ENCODE measurements around the gene ERN2. TPM values are rescaled to one million over a fixed set of nuclear protein-coding genes. Genes with fewer than 3 reads are reported as not detected.

Gene ERN2
- total RNA-seq, 1 donor from 2014 or later: not detected

DNA sequence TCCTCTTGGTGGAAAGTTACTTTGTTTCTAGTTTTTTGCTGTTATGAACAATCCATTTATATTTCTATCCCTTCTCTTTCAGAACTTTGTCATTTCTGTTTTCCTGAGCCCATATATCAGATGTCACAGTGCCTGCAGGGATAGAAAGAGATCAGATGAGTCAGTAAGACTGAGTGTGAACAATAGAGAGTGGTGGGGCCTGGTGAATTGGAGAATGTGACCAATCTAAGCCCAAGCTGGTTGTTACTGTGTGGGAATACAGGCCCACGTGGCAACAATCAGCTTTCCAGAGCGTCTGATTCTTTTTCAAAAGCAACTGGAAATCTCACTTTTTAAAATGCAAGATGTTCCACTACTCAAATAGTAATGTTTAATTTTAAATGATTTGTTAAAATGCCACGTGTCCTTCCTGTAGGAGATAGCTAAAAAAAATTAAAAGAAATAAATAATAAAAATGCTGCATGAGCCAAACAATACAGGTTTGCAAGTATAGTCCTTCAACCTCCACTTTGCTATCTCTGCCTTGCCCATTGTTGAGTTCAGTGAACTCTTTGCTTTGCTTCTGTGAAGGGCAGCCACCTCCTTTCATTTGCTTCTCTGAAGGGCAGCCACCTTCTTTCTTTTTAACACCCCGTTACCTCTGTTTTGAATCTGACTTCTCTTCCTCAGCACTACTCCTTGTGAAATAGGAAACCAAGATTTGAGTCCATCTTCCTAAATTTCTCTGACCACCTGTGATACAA, 62.2 kb downstream of the ERN2 start:
- no peak for DNase-seq (ENCODE audit: extremely low read depth, low read depth, low spot score)

DNA sequence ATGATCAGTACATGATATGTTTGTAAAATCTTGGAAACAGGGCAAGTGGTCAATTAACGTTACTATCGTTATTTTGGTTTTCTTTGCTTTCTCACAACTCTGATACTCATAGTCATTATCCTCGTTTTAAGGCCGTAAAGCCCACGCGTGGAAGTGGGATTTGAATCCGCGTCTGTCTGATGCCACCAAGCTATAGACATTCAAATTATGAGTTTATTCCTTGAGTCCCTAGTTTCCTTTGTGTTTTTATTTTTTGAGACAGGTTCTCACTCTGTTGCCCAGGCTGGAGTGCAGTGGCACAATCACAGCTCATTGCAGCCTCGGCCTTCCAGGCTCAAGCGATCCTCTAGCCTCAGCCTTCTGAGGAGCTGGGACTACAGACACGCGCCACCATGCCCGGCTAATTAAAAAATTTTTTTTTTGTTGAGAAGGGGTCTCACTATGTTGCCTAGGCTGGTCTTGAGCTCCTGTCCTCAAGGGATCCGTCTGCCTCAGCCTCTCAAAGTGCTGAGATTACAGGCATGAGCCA, 70.7 kb downstream of the ERN2 start:
- DNase-seq (ENCODE audit: extremely low read depth, low read depth, low spot score): no peak

DNA sequence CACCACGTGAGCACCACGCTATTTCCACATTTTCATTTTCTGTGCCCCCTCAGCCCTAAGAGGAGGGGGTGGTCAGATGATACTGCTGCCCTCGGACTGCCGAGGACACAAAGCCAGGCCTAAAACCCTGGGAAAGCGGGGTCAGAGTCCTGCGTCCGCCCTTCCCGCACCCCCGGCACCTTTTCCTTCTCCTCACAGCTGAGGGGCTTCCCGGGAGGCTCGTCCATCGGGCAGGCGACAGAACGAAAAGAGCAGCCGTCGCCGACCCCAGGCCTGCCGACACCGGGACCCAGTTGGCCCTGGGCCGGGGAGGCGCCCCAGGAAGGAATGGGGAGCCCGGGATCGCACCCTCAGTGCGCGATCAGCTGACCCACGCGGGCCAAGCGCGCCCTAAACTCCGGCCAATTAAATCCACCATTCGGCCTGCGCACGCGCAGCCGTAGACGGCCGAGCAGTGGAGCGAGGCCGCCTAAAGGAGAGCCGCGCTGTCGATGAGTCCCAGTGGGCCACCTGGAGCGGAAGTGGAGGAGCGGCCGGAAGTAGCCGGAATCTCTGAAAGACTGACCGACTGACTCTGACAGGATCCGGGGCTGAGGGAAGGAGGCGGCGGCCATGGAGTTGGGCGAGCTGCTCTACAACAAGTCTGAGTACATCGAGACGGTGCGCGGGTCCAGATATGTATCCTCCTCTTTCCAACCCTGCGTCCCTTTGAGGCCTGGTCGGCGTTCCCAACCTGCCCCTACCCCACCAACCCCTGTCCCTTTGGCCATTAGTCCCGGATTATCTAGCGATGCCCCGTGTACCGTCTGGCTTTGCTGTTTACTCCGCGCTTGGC, 71.9 kb downstream of the ERN2 start, which contains the start of the genes DCTN5 and PALB2:
TSS of gene DCTN5 (plus strand) at position 536 of the 835 bp plus-strand sequence. CDS start at position 613, 77 bp downstream.
TSS of gene PALB2 (minus strand) at position 380 of the 835 bp plus-strand sequence. CDS start at position 227, 153 bp downstream.
- peak; percentile 54 for DNase-seq (ENCODE audit: extremely low read depth, low read depth, low spot score)

DNA sequence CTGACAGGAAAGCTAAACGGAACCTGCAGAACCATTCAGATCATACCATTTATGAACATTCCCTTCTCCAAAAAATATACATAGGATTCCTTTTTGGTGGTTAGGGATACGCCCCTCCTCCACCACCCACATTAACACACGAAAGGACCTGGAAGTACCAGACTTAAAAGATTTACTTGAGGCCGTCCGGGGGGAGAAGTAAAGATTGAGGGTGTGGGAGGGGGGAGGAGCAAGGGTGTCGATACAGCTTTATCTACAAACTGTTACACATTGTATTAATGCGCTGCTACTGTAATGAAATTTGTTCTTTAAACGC, 72.4 kb downstream of the ERN2 start:
- DNase-seq (ENCODE audit: extremely low read depth, low read depth, low spot score): no peak

Other genes starting within 250 kb of the ERN2 start
- gene GGA2, start 202.7 kb downstream of the ERN2 start, total RNA-seq: 33.8 and 48.3 TPM in 2 replicates
- gene EARS2, start 155.9 kb downstream of the ERN2 start, total RNA-seq: 21.3 and 25.7 TPM in 2 replicates
- 105 and 126 TPM in 2 replicates for gene UBFD1, start 155.5 kb downstream of the ERN2 start, total RNA-seq
- 98.6 and 113 TPM in 2 replicates for gene NDUFAB1, start 116.9 kb downstream of the ERN2 start, total RNA-seq
- gene PALB2, start 71.9 kb downstream of the ERN2 start, total RNA-seq: 9.5 and 10.6 TPM in 2 replicates
- 53.1 and 76.4 TPM in 2 replicates for gene DCTN5, start 71.8 kb downstream of the ERN2 start, total RNA-seq
- gene PLK1, start 34.3 kb downstream of the ERN2 start, total RNA-seq: 22.4 and 25.0 TPM in 2 replicates
- not detected in 2 replicates for gene CHP2, start 41.8 kb upstream of the ERN2 start, total RNA-seq
- gene PRKCB, start 122.8 kb upstream of the ERN2 start, total RNA-seq: not detected in 2 replicates

Data from glomerular endothelial cell (primary cell).